Activated CD4-positive, alpha-beta T cell treated with anti-CD3 and anti-CD28 coated beads for 4 hours (primary cell): ENCODE measurements around the gene GRHL1.
A peak's percentile ranks its signal among the peaks of the same experiment; 100 is the strongest.

Experiments
- DNase-seq, 2 donors: peaks; one replicate each; pipeline ENCODE4 v3.0.0-alpha.2; 2020

GRHL1 gene

GRCh38 chr2:9972621-9973479, 21.4 kb downstream of the GRHL1 start:
- no peak for DNase-seq

GRCh38 chr2:9973690-9974089, 22.2 kb downstream of the GRHL1 start:
- no peak for DNase-seq

DNA sequence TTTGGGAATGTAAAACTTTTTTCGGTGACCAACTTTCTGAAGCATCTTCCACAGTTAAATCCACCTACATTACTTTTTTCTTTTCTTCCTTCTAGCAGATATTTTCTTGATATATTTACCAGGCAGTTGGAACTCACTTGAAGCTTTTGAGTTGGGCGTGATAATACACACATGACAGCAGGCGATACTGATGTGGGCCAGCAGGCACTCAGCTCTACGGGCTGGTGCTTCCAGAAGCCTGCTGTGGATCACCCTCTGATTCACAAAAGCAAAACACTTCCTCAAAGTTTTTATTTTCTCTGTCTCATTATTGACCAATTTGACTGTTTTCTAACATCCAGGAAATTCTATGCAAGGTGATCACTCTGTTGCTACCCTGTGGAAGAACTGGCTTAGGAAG, 22.9 kb downstream of the GRHL1 start:
- no peak for DNase-seq

GRCh38 chr2:9975328-9975727, 23.8 kb downstream of the GRHL1 start:
- DNase-seq: no peak

DNA sequence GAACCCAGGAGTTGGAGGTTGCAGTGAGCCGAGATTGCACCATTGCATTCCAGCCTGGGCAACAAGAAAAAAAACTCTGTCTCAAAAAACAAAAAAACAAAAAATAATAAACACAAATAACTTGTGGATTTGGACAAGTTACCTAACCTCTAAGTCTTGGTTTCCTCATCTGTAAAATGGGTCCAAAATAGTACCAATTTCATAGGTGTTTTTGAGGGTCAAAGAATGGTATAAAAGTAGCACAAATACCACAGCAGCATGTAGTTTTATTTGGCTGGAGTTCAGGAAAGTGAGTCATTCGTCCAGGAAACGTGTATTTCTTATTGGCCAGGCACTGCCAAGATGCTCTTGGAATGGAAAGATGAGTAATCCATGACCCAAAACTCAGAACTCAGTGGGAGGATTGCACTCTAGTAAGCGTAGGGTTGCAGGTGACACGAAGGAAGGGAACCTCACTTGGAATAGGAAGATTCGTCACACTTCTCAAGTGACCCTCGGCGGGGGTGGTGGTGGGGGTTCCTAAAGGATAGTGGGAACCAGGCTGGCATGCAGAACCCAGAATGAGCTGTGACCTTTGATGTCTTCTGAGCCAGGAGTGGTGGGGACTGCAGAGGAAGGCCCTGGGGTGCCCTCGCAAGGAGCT, 24.4 kb downstream of the GRHL1 start:
- peak in 1 of 2 donors; percentile 10 for DNase-seq

DNA sequence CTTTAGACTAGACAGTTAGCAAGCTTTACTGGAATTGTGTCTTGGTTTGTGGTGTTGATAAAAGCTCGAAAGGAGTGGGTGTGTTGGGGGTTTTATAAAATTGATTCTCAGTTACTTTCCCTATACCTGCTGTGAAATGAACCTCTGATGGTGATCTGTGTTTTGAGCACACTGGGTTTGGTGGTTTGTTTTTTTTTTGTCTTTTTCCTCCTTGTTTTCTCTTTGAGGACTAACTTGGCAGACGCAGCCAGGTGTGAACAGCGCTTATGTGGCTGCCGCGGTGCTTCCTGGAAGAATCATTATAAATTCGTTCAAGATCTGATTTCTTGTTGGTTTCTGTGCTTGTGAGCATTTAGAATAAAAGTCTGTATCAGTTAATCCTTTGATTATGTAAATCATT, 28.5 kb downstream of the GRHL1 start:
- DNase-seq: no peak

GRCh38 chr2:9980520-9980919, 29.0 kb downstream of the GRHL1 start:
- DNase-seq: no peak

DNA sequence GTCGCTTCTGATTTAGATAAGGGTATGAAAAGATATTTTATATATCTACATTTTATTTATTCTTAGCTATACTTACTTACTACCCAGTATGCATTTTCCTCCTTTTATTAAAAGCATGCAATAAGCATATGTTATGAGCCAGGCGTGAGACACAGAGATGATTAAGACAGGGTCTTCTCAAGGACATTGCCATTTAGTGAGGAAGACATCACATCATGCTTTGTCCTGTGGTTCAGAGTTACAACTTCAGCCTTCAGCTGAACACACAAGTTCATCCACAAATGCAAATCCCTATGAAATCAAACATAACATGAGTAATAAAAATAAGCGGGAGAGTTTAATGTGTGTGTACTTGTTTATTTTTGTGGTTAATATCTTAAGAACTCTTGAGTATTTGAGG, 30.2 kb downstream of the GRHL1 start:
- no peak for DNase-seq

- no peak for DNase-seq
Measured at GRCh38 chr2:9982248-9982647, 30.8 kb downstream of the GRHL1 start.

DNA sequence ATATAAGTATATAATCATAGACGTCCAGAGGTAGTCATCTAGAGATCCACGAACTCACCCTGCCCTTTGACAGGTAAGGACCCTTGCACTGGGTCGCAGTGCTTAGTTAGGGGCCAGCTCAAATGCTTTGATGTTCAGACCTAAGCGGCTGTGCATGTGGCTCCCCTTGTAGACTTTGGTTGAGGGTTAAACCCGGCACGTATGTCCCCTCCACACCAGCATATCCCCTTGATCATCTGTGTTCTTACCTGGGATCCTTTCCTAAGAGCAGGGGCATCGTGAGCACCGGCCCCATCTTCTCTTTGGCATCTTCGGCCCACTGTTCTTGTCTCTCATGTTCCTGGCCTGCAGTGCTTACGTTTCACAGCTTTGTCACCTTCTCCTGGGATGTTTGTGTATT, 31.4 kb downstream of the GRHL1 start:
- DNase-seq: no peak

DNA sequence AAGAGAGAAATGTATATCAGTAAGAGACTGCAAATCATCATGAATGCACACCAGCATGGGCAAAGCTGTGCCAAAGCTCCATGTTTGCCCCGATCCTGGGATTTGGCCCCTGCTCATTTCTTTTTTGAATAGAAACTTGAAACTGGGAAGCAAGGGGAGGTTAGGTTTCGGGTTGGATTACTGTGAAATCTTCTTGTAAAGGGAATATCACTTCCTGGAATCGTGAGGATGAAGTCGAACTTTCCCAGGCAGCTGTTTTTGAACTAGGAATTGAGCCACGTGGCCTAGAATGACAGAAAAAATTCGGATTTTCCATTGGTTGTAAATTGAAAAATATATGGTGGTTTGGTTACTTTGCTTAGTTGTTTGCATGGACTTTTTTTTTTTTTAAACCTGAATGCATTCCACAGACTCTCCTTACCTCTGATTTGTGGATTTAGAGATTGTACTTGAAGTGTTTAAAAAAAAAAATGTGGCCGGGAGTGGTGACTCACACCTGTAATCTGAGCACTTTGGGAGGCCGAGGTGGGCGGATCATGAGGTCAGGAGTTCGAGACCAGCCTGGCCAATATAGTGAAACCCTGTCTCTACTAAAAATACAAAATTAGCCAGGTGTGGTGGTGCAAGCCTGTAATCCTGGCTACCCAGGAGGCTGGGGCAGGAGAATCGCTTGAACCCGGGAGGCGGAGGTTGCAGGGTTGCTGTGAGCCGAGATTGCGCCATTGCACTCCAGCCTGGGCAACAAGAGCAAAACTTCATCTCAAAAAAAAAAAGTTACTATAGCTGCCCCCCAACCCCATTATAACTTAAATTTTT, 32.1 kb downstream of the GRHL1 start:
- DNase-seq: no peak

GRCh38 chr2:9984217-9984739, 32.8 kb downstream of the GRHL1 start:
- peak in 1 of 2 donors; percentile 20 for DNase-seq

DNA sequence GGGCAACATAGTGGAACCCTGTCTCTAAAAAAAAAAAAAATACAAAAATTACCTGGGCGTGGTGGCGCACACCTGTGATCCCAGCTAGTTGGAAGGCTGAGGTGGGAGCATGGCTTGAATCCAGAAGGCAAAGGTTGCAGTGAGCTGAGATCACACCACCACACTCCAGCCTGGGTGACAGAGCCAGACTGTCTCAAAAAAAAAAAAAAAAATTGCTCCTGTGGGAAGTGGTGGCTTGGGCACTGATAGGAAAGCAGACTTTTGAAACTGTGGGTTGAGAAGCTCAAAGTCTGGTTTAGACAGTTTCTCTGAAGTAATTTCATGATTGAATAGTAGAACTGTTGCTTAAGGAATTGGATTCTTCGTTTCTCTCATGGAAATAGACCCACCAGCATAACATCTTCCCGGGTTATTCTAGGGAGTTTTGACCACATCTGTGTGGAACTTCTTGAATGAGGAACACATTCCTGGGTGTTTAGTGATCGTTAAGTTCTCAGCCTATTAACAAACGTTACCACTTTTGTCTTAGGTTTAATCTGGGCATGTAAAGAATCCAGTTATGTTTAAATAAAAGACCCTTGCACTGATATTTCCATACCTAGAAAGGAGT, 33.5 kb downstream of the GRHL1 start:
- no peak for DNase-seq

DNA sequence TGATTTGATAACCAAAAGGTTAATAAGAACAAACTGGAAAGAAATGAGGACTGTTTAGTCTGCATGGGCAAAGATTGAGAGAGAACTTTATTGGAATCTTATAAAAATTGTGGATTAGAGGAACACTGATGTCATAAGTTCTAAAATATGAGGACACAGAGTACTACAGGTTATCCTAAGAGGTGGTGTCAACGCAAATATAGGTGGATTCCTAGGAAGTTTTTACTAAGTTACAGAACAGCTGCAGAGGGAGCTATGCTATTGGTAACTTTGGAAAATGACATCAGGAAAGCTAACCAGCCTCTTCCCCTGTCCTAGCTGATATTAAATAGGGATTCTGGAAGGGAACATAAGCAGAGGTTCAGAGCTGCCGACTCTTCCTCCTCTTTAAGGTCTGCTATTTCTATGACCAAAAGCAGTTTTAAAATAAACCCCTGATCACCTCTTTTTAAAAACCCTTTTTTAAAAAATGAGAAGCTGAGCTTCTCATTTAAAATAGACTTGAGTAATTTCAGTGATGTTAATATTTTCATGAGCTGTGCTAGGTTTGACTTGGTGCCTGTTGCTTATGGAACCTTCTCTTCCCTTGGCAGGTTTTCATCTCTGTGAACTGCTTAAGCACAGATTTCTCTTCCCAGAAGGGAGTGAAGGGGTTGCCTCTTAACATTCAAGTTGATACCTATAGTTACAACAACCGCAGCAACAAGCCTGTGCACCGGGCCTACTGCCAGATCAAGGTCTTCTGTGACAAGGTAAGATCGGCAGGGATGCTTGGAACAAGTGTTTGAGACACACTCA, 34.2 kb downstream of the GRHL1 start:
- no peak for DNase-seq

DNA sequence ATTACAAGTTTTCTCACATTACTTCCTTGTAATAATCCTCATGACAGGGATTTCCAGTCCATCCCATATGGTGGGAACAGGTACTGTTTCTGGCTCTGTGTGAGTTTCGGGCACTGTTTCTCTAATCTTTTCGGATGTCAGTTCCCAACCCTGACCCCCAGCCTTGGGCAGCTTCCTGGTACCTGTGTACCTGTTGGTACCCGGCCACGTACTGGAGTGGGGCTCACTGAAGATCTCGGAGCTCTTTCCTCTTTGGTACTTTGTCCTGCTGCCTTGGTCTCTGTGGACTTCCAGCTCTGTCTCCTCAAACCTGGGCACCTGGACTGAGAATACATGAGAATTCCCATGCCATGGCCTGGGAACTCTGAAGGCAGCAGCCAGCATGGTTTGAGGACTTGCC, 36.8 kb downstream of the GRHL1 start:
- no peak for DNase-seq

DNA sequence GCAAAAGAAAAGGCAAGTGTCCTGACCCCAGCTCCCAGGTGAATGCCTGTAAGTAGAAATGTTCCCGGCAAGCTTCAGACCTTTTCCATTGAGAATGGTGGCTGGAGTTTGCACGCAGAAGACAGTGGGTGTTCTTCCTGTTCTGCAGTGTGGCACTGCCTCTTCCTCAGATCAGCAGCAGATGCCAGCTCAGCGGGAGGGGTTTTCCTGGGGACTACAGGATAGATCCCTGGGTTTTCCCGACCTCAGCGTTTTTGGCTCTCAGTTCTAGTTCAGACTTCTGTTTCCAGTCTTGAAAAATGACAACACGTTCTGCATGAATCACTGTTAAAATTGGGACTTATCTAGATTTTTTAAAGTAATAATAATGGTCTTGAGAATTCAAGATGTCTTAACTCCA, 39.2 kb downstream of the GRHL1 start:
- no peak for DNase-seq

DNA sequence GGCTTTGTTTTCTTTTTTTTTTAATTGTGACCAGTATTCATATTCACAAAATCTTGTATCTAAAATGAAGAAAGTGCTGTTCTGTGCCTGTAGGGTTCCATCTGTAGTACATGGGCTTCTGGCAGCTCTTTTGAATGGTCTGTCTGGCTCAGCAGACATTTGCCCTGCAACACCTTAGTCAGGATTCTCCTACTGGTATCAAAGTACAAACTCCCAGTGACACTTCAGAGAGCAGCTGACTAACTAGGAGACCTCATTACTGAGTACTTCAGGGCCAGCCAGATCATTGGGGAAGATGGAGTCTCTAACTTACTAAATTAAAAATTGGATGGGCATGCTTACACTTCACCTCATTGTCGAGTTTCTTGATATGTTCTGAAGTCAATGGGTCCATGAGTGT, 39.7 kb downstream of the GRHL1 start:
- DNase-seq: no peak

DNA sequence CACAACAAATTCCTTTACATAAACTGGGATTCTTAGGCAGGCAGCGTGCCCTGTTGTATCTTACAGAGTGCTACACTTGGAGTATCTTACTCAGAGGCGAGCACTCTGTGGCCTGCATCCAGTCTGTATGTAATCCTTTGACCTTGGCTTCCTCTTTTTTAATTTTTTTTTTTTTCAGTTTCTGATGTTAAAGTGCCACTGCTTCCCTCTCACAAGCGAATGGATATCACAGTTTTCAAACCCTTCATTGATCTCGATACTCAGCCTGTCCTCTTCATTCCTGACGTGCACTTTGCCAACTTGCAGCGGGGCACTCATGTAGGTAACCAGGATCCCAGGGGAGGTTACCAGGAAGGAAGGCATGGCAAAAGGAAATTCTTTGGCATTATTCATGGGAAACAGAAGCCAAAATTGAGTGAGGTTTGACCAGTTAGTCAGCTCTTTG, 40.4 kb downstream of the GRHL1 start:
- DNase-seq: no peak

- DNase-seq: no peak
Measured at GRCh38 chr2:9992427-9993187, 41.1 kb downstream of the GRHL1 start.

- no peak for DNase-seq
Measured at GRCh38 chr2:9993488-9994165, 42.1 kb downstream of the GRHL1 start.

DNA sequence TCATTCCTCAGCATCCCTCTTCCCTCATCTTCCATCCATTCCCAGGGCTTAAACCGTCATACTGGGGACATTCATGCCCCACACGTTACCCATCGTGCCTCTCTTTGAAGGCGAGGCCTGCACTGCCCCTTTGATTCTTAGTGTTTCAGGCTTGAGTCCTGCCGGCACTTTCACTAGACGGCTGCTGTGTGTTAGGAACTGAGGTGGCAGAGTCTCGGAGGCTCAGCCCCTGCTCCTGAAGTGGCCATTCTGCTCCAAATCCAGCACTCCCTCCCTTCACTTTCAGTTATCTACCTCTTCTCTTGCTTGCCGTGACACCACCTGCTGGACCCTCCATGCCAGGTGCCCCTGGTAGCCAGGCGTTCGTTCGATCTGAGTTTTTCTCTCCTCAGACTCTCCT, 43.0 kb downstream of the GRHL1 start:
- DNase-seq: no peak
